Heart left ventricle (tissue), 16 donors: Measurements from ENCODE around the gene GRPEL2. TPM values are rescaled to one million over a fixed set of nuclear protein-coding genes. Genes with fewer than 3 reads are reported as not detected.

Experiments
- ATAC-seq, 4 donors: fragments of 200-7000 bp; cut with Tn5 transposase; one replicate each; pipeline ENCODE4 v1.9.1; 2020 to 2022; ENCODE audit warnings: moderate library complexity in 4 of 4, mild to moderate bottlenecking in 3 of 4, moderate number of reproducible peaks in 1 of 4
- DNase-seq, 5 donors: peaks; one replicate each; pipeline ENCODE4 v3.0.0-alpha.2; 2020
- H3K27ac ChIP-seq, 12 donors: fragments of 200-600 bp; sonication (generic) in 4 of 12; one replicate each; pipeline versions ENCODE4 v1.5.0 to v1.8.0; 2016 to 2022; ENCODE audit warnings: mild to moderate bottlenecking in 2 of 12
- H3K27me3 ChIP-seq, 9 donors: fragments of 200-600 bp; sonication (generic) in 2 of 9; one replicate each; pipeline versions ENCODE4 v1.5.1 to v1.8.0; 2016 to 2022; ENCODE audit warnings: mild to moderate bottlenecking in 3 of 9
- H3K36me3 ChIP-seq, 9 donors: fragments of 200-600 bp; sonication (generic) in 2 of 9; one replicate each; pipeline versions ENCODE4 v1.5.0 to v1.8.0; 2018 to 2022; ENCODE audit warnings: mild to moderate bottlenecking in 2 of 9
- H3K4me1 ChIP-seq, 12 donors: fragments of 200-600 bp; sonication (generic) in 4 of 12; one replicate each; pipeline versions ENCODE4 v1.5.0 to v1.8.0; 2016 to 2022; ENCODE audit warnings: mild to moderate bottlenecking in 3 of 12
- H3K4me3 ChIP-seq, 12 donors: fragments of 200-600 bp; sonication (generic) in 4 of 12; one replicate each; pipeline versions ENCODE4 v1.5.0 to v1.8.0; 2017 to 2022; ENCODE audit warnings: mild to moderate bottlenecking in 9 of 12, moderate library complexity in 4 of 12
- H3K9me3 ChIP-seq, 12 donors: fragments of 200-600 bp; sonication (generic) in 4 of 12; one replicate each; pipeline versions ENCODE4 v1.5.0 to v1.8.0; 2016 to 2022; ENCODE audit warnings: mild to moderate bottlenecking in 1 of 12
- CTCF ChIP-seq, 12 donors: fragments of 200-600 bp; sonication (generic) in 4 of 12; IDR thresholded peaks; one replicate each; pipeline versions ENCODE4 v1.5.0 to v1.8.0; 2018 to 2022; ENCODE audit warnings: antibody characterized with exemption in 12 of 12, mild to moderate bottlenecking in 5 of 12
- POLR2A ChIP-seq, 2 donors: fragments of 450-650 bp; IDR thresholded peaks; one replicate each; pipeline ENCODE4 v1.6.1; 2017; ENCODE audit warnings: antibody characterized with exemption in 2 of 2, mild to moderate bottlenecking in 2 of 2, moderate library complexity in 2 of 2
- WGBS, 4 donors: extraction: QIAGEN DNeasy Blood & Tissue Kit in 2 of 4; methylation state at CpG; one replicate each; pipeline versions ENCODE4 v1.1.5 to v1.1.7; 2013 to 2018; 5-methylcytosine and 5-hydroxymethylcytosine counted together
- intact Hi-C, 10 donors: fragments of 100-400 bp; cut with DNase I; formaldehyde crosslinking; loops; one replicate each; pipeline versions ENCODE4 v1.11.1 to v1.14.2; 2022
- polyA plus RNA-seq, 2 donors: library from polyadenylated mRNA; stranded (reverse); fragments of 200-250 nt; gene quantifications; one replicate each; pipeline ENCODE4 v1.2.3, GENCODE V29; 2013
- total RNA-seq, 9 donors: library from RNA; depleted of rRNA in 2 of 9; stranded (reverse); fragments of >200 nt in 2 of 9; fragmentation: NEBNext Ultra II Directional in 3 of 9; extraction: Animal tissue kit (Norgen Biotek cat#: 25700) in 3 of 9; gene quantifications; one replicate each; pipeline versions ENCODE4 v1.1.0 to v1.2.4, GENCODE V29; 2016 to 2023
- donor health status: ischemic (EF 13 %, LVEDD 7.1; RV severe dilation, severe dysfunction).
- donor health status: healthy with polysubstance abuse.
- donor health status: DM: no; HTN: yes; CAD: no.
- donor health status: DM: no; HTN: no; CAD: no.
- donor health status: ischemic (EF 25% LVEDD 6.9; RV normal size, moderate dysfunction).
- donor health status: ischemic (EF 25% LVEDD 5.7; RV mildly dilated, moderate dysfunction).
- donor health status: healthy.
- donor health status: DM: yes; HTN: yes; CAD: no.
- donor health status: ischemic (EF 35%, LVEDD 5.7; RV mildly dilated, moderate dysfunction).
- donor health status: nonischemic (EF 11% LVEDD 7.7; RV severe dilation, severe dysfunction).
- donor health status: DM: yes; HTN: yes; CAD: no.
- donor health status: PGD.
- donor health status: ischemic (EF 29% LVEDD 5.4; RV normal size, mild dysfunction).
- donor health status: nonischemic (EF 23%, LVEDD 6.1; RV moderate dilation, normal function).

GRPEL2 gene
- total and polyA plus RNA-seq, 11 donors = 5.1 to 14.0 (median 9.3) TPM

GRCh38 chr5:149314571-149315111 is 30.7 kb upstream of the GRPEL2 start:
- TF ChIP-seq CTCF (IDR thresholded peaks at IDR 0.05) = peak in 2 of 12 donors; percentile 5 to 16
- no peak for TF ChIP-seq POLR2A (IDR thresholded peaks at IDR 0.05)
- ATAC-seq = no peak
- H3K27ac ChIP-seq = no peak overlapping the region
- intact Hi-C loops = loop anchor here in 7 of 10 donors (5.0 to 10.0 kb wide), 5 partner anchors 42 to 250 kb away; partner anchors contain the start of gene AFAP1L1 (in 1 of the 7)
- DNase-seq = no peak
- peaks cover 0 to 45% (median 8%) of the 10 kb centered on the region in 12 donors for H3K4me1 ChIP-seq
- 61 to 82% (median 77%) methylated on average over 4 of the region's 4 CpGs for WGBS, 4 donors
- no peaks in the 10 kb centered on the region for H3K27me3 ChIP-seq
- no peak overlapping the region for H3K4me3 ChIP-seq
- peaks cover 0 to 99% (median 51%) of the 10 kb centered on the region in 9 donors for H3K36me3 ChIP-seq
- no peaks in the 10 kb centered on the region for H3K9me3 ChIP-seq

- no peak for DNase-seq
- peaks cover 0 to 98% (median 48%) of the 10 kb centered on the region in 9 donors for H3K36me3 ChIP-seq
- intact Hi-C loops = loop anchor here in 8 of 10 donors (2.0 to 10.0 kb wide), 6 partner anchors 43 to 249 kb away; partner anchors contain the start of gene AFAP1L1 (in 1 of the 8)
- no peak overlapping the region for H3K4me3 ChIP-seq
- ATAC-seq = no peak
- H3K27ac ChIP-seq = peak overlapping the region in 1 of 12 donors; percentile 4
- H3K4me1 ChIP-seq = peaks cover 7 to 46% (median 14%) of the 10 kb centered on the region in 12 donors
- no peaks in the 10 kb centered on the region for H3K27me3 ChIP-seq
- H3K9me3 ChIP-seq = no peaks in the 10 kb centered on the region
- WGBS, 4 donors = 91 to 94% (median 93%) methylated on average over 4 to 6 of the region's 6 CpGs
- TF ChIP-seq POLR2A (IDR thresholded peaks at IDR 0.05) (no peak), CTCF (IDR thresholded peaks at IDR 0.05) (no peak)
Observed at GRCh38 chr5:149315753-149316152, 29.5 kb upstream of the GRPEL2 start.

- H3K36me3 ChIP-seq = peaks cover 0 to 96% (median 32%) of the 10 kb centered on the region in 9 donors
- no peaks in the 10 kb centered on the region for H3K27me3 ChIP-seq
- TF ChIP-seq POLR2A (IDR thresholded peaks at IDR 0.05) (no peak), CTCF (IDR thresholded peaks at IDR 0.05) (peak; percentile 40 to 75 (median 64))
- H3K4me3 ChIP-seq = no peak overlapping the region
- no peaks in the 10 kb centered on the region for H3K9me3 ChIP-seq
- 81 to 94% (median 84%) methylated on average over 9 to 14 of the region's 14 CpGs for WGBS, 4 donors
- DNase-seq = no peak
- H3K4me1 ChIP-seq = peaks cover 10 to 48% (median 21%) of the 10 kb centered on the region in 12 donors
- intact Hi-C loops = loop anchor here (2.0 to 10.0 kb wide), 7 partner anchors 45 to 247 kb away; partner anchors contain the start of gene AFAP1L1 (in 1 of the 10)
- ATAC-seq = no peak
- H3K27ac ChIP-seq = peak overlapping the region in 11 of 12 donors; percentile 2 to 79 (median 54)
Observed at GRCh38 chr5:149317281-149318048, 27.8 kb upstream of the GRPEL2 start.

GRCh38 chr5:149319174-149319573 is 26.1 kb upstream of the GRPEL2 start:
- Histone ChIP-seq H3K4me3 (no peak overlapping the region), H3K4me1 (peaks cover 10 to 47% (median 21%) of the 10 kb centered on the region in 12 donors), H3K9me3 (no peaks in the 10 kb centered on the region), H3K27ac (peak overlapping the region; percentile 1 to 82 (median 22)), H3K36me3 (peaks cover 0 to 96% (median 32%) of the 10 kb centered on the region in 9 donors), H3K27me3 (no peaks in the 10 kb centered on the region)
- TF ChIP-seq POLR2A (IDR thresholded peaks at IDR 0.05) = no peak
- no peak for TF ChIP-seq CTCF (IDR thresholded peaks at IDR 0.05)
- no peak for ATAC-seq
- DNase-seq = no peak
- WGBS, 4 donors = 89 to 95% (median 92%) methylated on average over 3 of the region's 3 CpGs
- intact Hi-C loops = loop anchor here in 9 of 10 donors (2.0 to 10.0 kb wide), 7 partner anchors 47 to 246 kb away; partner anchors contain the start of gene AFAP1L1 (in 1 of the 9)
